ENCODE results near the gene ZNF407.

Gene ZNF407

DNA sequence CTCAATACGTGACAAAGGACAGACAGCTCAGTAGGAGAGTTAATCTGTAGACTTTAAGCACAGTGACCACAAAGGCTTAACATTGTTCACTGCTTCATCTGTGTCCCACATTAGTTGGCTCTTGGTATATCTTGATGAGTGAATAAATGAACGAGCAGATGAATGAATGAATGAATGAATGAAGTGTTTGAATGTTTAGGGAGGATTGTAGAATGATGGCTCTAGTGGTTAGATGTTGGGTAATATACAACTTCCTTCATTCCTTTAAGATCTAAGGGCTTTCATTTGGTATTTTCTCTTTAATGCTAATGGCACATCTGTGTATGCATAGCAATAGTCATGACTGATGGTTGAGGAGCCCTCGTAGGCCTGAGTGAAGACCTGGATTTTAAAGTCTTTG is 40.5 kb downstream of the ZNF407 start:
- no peak overlapping the region for H3K4me3 ChIP-seq (ENCODE audit: control insufficient read depth, low read depth, low read length)
- no peak for TF ChIP-seq CTCF (IDR thresholded peaks at IDR 0.05; ENCODE audit: control insufficient read depth, insufficient read depth, low read depth, low read length, missing control alignments)
- DNase-seq (ENCODE audit: low read depth), result no peak

DNA sequence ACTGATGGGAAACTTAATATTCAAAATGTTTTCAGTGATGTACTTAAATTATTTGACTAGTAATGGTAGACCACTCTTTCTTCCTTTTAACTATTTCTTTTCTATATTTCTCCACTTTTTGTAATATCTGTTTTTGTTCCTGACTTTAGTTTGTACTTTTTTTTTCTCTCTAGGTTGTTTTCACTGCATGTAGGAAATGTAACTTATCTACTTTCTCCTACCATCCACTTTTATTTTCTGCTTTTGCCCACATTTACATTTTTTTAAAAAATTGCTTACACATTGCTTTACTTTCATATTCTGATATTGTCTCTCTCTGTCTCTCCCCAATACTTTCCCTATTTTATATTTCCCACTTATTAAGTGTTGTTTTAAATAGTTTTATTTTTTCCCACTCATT is 47.0 kb downstream of the ZNF407 start:
- no peak for TF ChIP-seq CTCF (IDR thresholded peaks at IDR 0.05; ENCODE audit: control insufficient read depth, insufficient read depth, low read depth, low read length, missing control alignments)
- DNase-seq (ENCODE audit: low read depth), result no peak
- H3K4me3 ChIP-seq (ENCODE audit: control insufficient read depth, low read depth, low read length), result no peak overlapping the region

DNA sequence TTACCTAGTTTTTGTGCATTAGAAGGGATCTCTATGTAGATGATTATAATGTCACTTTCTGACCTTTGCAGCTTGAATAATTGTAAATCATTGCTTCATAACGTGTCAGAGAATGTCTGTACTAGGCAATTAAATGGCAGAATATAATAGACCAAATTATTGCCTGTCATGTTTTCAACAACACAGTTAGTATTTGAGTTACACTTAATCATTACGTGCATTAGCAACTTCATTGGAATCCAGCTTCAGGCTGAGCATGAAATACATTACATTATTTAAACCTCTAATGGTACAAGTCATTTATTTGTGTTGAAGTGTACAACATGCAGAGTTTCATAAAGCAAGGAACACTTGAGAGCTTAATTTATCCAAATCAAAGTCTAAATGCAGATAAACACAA is 48.0 kb downstream of the ZNF407 start:
- no peak for TF ChIP-seq CTCF (IDR thresholded peaks at IDR 0.05; ENCODE audit: control insufficient read depth, insufficient read depth, low read depth, low read length, missing control alignments)
- DNase-seq (ENCODE audit: low read depth), result no peak

DNA sequence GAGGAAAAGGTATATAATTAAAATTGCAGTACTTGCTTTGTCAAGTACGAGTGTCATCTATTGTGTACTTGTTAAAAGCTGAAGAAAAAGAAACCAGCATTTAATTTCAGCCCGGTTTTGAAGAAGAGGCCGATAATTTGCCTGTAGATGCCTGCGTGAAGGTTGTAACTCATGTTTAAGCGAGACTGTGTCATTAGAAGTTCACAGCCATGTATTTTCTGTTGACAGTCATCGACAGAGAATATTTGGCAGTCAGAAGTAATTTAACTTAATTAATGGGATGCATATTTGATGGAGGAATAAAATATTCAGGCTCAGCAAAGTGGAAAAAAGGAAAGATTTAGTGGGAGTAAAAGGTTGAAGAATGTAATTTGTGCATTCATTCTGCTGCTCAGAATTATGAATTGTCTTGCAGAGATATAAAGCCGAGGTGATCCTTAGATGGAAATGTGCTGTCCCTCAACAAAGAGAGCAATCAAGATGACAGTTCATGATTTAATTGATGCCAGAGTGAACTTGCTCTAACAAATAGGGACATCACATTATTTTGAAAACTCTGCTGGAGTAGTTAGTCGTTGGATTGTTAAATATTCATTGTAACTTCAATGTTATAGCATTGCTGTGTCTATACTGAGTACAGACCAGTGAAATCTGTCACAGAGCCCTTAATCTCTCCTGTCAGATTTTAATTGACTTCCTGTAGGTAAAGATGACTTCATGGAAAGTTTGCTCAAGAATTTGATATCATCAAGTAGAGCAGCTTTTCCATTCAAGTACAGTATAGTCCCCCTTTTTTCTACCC is 53.9 kb downstream of the ZNF407 start:
- TF ChIP-seq CTCF (IDR thresholded peaks at IDR 0.05; ENCODE audit: control insufficient read depth, insufficient read depth, low read depth, low read length, missing control alignments), result no peak
- no peak overlapping the region for H3K4me3 ChIP-seq (ENCODE audit: control insufficient read depth, low read depth, low read length)
- no peak for DNase-seq (ENCODE audit: low read depth)

More for the DNA sequence above, 48.0 kb downstream of the ZNF407 start:
- H3K4me3 ChIP-seq (ENCODE audit: control insufficient read depth, low read depth, low read length), result no peak overlapping the region

- peak; percentile 17 for DNase-seq (ENCODE audit: low read depth)
- H3K4me3 ChIP-seq (ENCODE audit: control insufficient read depth, low read depth, low read length), result no peak overlapping the region
- TF ChIP-seq CTCF (IDR thresholded peaks at IDR 0.05; ENCODE audit: control insufficient read depth, insufficient read depth, low read depth, low read length, missing control alignments), result peak; percentile 49
Observed at GRCh38 chr18:74652392-74652988, 54.8 kb downstream of the ZNF407 start.

- TF ChIP-seq CTCF (IDR thresholded peaks at IDR 0.05; ENCODE audit: control insufficient read depth, insufficient read depth, low read depth, low read length, missing control alignments), result peak; percentile 16
- no peak for DNase-seq (ENCODE audit: low read depth)
- no peak overlapping the region for H3K4me3 ChIP-seq (ENCODE audit: control insufficient read depth, low read depth, low read length)
Observed at GRCh38 chr18:74654638-74655037, 57.0 kb downstream of the ZNF407 start.
